Hepatocyte (in vitro differentiated cells): Measurements from ENCODE around the gene UNC13A. TPM values are rescaled to one million over a fixed set of nuclear protein-coding genes. Genes with fewer than 3 reads are reported as not detected.

Experiments
- DNase-seq: peaks from one replicate; pipeline ENCODE4 v3.0.0-alpha.2; 2016; ENCODE audit warnings: low spot score
- H2AFZ ChIP-seq: fragments of 200-600 bp; sonication (generic); 2 replicates; pipeline ENCODE4 v1.6.0; 2016; ENCODE audit warnings: antibody characterized with exemption, mild to moderate bottlenecking
- H3K27ac ChIP-seq: fragments of 200-600 bp; sonication (generic); 2 replicates; pipeline ENCODE4 v1.5.1; 2016; ENCODE audit warnings: mild to moderate bottlenecking
- H3K27me3 ChIP-seq: fragments of 200-600 bp; sonication (generic); 2 replicates; pipeline ENCODE4 v1.6.1; 2016
- H3K36me3 ChIP-seq: fragments of 200-600 bp; sonication (generic); replicated peaks from 2 replicates; pipeline ENCODE4 v1.5.1; 2016; ENCODE audit warnings: low read depth; ENCODE audit not compliant: insufficient read depth
- H3K4me1 ChIP-seq: fragments of 200-600 bp; sonication (generic); 2 replicates; pipeline ENCODE4 v1.5.1; 2016; ENCODE audit warnings: mild to moderate bottlenecking, moderate library complexity; ENCODE audit not compliant: insufficient read depth
- H3K4me2 ChIP-seq: fragments of 200-600 bp; sonication (generic); 2 replicates; pipeline ENCODE4 v1.6.0; 2016
- H3K4me3 ChIP-seq: fragments of 200-600 bp; sonication (generic); 2 replicates; pipeline ENCODE4 v1.5.1; 2016; ENCODE audit warnings: mild to moderate bottlenecking
- H3K79me2 ChIP-seq: fragments of 200-600 bp; sonication (generic); 2 replicates; pipeline ENCODE4 v1.6.0; 2017; ENCODE audit warnings: mild to moderate bottlenecking
- H3K9me2 ChIP-seq: fragments of 200-600 bp; sonication (generic); replicated peaks from 2 replicates; pipeline ENCODE4 v1.6.0; 2017; ENCODE audit warnings: mild to moderate bottlenecking; ENCODE audit not compliant: insufficient read depth
- H3K9me3 ChIP-seq: fragments of 200-600 bp; sonication (generic); 2 replicates; pipeline ENCODE4 v1.5.1; 2016; ENCODE audit warnings: low read depth, mild to moderate bottlenecking
- H4K20me1 ChIP-seq: fragments of 200-600 bp; sonication (generic); 2 replicates; pipeline ENCODE4 v1.6.0; 2016; ENCODE audit warnings: mild to moderate bottlenecking; ENCODE audit not compliant: insufficient read depth, poor library complexity, severe bottlenecking
- CTCF ChIP-seq: fragments of 200-600 bp; sonication (generic); IDR thresholded peaks from 2 replicates; pipeline ENCODE4 v1.5.1; 2016; ENCODE audit warnings: antibody characterized with exemption, mild to moderate bottlenecking; ENCODE audit not compliant: poor library complexity
- EZH2 ChIP-seq: fragments of 200-600 bp; sonication (generic); IDR thresholded peaks from 2 replicates; pipeline ENCODE4 v1.6.1; 2016; ENCODE audit warnings: antibody characterized with exemption, mild to moderate bottlenecking, borderline replicate concordance
- EZH2phosphoT487 ChIP-seq: fragments of 200-600 bp; sonication (generic); IDR thresholded peaks from one replicate; pipeline ENCODE4 v1.6.1; 2018; ENCODE audit warnings: antibody characterized with exemption, mild to moderate bottlenecking, low read depth, moderate library complexity; ENCODE audit not compliant: unreplicated experiment, severe bottlenecking
- WGBS: methylation state at CpG from one replicate; pipeline ENCODE4 v1.1.6; 2016; ENCODE audit warnings: low lambda C conversion rate; ENCODE audit errors: missing lambda C conversion rate; 5-methylcytosine and 5-hydroxymethylcytosine counted together
- polyA plus RNA-seq: library from polyadenylated mRNA; unstranded; fragments of >200 nt; fragmentation: Nextera tagmentation; extraction: Ambion mirVana; gene quantifications from 2 replicates; pipeline ENCODE4 v1.2.1, GENCODE V29; 2016
- total RNA-seq: library from RNA; depleted of rRNA; stranded (reverse); fragments of >200 nt; gene quantifications from 2 replicates; pipeline ENCODE4 v1.2.3, GENCODE V29; 2014

UNC13A gene
- total and polyA plus RNA-seq, 2 experiments from 2014 or later: 0.10 TPM; not detected in 1

GRCh38 chr19:17580470-17581144 is 107.5 kb downstream of the UNC13A start:
- TF ChIP-seq CTCF (no peak), EZH2 (no peak), EZH2phosphoT487 (no peak)
- H3K9me2 ChIP-seq: no peaks in the 10 kb centered on the region
- H2AFZ ChIP-seq: no peak overlapping the region
- 91% methylated on average over 25 of the region's 28 CpGs for WGBS
- H3K9me3 ChIP-seq: no peaks in the 10 kb centered on the region
- H3K4me3 ChIP-seq: no peak overlapping the region
- no peaks in the 10 kb centered on the region for H4K20me1 ChIP-seq
- no peaks in the 10 kb centered on the region for H3K4me1 ChIP-seq
- no peak overlapping the region for H3K4me2 ChIP-seq
- H3K27me3 ChIP-seq: no peaks in the 10 kb centered on the region
- H3K27ac ChIP-seq: no peak overlapping the region
- no peaks in the 10 kb centered on the region for H3K79me2 ChIP-seq
- DNase-seq: no peak
- H3K36me3 ChIP-seq: no peaks in the 10 kb centered on the region

DNA sequence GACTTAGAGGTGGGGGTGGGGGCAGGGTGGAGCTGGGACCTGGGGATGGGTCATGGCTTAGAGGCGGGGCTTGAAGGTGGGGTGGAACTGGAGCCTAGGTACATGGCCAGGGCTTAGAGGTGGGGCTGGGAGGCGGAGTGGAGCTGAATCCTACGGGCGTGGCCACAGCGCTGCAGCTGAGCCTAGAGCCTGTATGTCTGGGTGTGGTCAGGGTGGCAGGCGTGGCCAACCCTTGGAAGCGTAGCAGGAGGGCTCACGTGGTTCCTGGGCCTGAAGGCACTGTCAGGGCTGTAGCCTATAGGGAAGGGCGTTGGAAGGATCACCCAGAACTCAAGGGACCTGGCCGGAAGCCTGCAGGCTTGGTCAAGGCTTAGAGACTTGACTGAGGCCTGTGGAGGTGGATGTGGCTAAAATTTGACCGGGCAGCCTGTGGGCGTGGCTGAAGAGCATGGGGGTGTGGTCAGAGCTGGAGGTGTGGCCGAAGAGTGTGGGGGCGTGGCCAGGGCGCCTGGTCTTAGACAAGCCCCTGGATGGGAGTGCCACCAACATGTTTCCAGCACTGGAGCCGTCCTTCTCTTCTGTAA is 108.4 kb downstream of the UNC13A start:
- Histone ChIP-seq H3K36me3 (no peaks in the 10 kb centered on the region), H3K9me2 (no peaks in the 10 kb centered on the region), H4K20me1 (no peaks in the 10 kb centered on the region), H3K79me2 (no peaks in the 10 kb centered on the region), H3K4me1 (no peaks in the 10 kb centered on the region), H2AFZ (no peak overlapping the region), H3K4me2 (no peak overlapping the region), H3K27me3 (no peaks in the 10 kb centered on the region), H3K4me3 (no peak overlapping the region), H3K27ac (no peak overlapping the region), H3K9me3 (no peaks in the 10 kb centered on the region)
- no peak for TF ChIP-seq EZH2phosphoT487
- TF ChIP-seq EZH2: no peak
- TF ChIP-seq CTCF: no peak
- peak; percentile 46 for DNase-seq
- 73% methylated on average over 15 of the region's 16 CpGs for WGBS

DNA sequence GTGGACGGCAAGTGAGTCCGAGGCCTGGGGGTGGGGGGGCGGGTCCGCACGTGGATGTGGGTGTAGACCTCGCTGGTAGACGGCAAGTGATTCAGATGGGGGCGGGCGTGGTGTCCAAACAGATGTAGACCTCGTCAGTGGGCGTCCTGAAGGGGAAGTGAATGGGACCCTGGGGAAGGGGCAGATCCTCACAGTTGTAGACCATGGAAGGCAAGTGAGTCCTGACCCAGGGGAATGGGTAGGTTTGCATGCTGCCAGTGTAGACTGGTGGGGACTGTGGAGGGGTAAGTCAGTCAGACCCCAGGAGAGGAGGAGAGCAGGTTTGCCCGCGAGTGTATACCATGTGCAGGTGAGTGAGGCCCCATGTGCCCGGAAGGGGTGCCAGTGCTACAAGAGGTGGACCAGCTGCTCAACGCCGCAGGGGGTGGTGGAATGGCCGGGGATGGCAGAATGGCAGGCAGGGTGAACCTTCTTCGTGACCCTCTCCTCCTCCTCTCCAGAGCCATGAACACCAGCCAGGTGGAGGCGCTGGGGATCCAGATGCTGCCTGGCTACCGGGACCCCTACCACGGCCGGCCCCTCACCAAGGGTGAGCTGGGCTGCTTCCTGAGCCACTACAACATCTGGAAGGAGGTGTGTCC is 110.6 kb downstream of the UNC13A start:
- no peak for DNase-seq
- 98% methylated on average over 15 of the region's 22 CpGs for WGBS
- no peak overlapping the region for H3K27ac ChIP-seq
- H3K4me1 ChIP-seq: no peaks in the 10 kb centered on the region
- H3K9me2 ChIP-seq: no peaks in the 10 kb centered on the region
- no peaks in the 10 kb centered on the region for H3K9me3 ChIP-seq
- H3K4me3 ChIP-seq: no peak overlapping the region
- no peaks in the 10 kb centered on the region for H3K79me2 ChIP-seq
- H3K27me3 ChIP-seq: no peaks in the 10 kb centered on the region
- H3K4me2 ChIP-seq: no peak overlapping the region
- H3K36me3 ChIP-seq: no peaks in the 10 kb centered on the region
- H4K20me1 ChIP-seq: no peaks in the 10 kb centered on the region
- TF ChIP-seq EZH2phosphoT487: no peak
- no peak for TF ChIP-seq CTCF
- no peak for TF ChIP-seq EZH2
- H2AFZ ChIP-seq: no peak overlapping the region
